ENCODE results near the gene S100A5. TPM values are rescaled to one million over a fixed set of nuclear protein-coding genes. Genes with fewer than 3 reads are reported as not detected.

The S100A5 gene
- total RNA-seq, 4 donors from 2014 or later: not detected

GRCh38 chr1:153533689-153534201, 7.0 kb downstream of the S100A5 start:
- DNase-seq: peak in 2 of 3 donors; percentile 75 to 79
- H3K9me3 ChIP-seq: no peaks in the 10 kb centered on the region
- peak overlapping the region; percentile 6 to 89 (median 72) for H3K4me3 ChIP-seq
- H3K36me3 ChIP-seq: no peaks in the 10 kb centered on the region
- peaks cover 6 to 58% (median 13%) of the 10 kb centered on the region in 4 donors for H3K4me1 ChIP-seq
- no peaks in the 10 kb centered on the region for H3K27me3 ChIP-seq
- TF ChIP-seq, protein P1, sequence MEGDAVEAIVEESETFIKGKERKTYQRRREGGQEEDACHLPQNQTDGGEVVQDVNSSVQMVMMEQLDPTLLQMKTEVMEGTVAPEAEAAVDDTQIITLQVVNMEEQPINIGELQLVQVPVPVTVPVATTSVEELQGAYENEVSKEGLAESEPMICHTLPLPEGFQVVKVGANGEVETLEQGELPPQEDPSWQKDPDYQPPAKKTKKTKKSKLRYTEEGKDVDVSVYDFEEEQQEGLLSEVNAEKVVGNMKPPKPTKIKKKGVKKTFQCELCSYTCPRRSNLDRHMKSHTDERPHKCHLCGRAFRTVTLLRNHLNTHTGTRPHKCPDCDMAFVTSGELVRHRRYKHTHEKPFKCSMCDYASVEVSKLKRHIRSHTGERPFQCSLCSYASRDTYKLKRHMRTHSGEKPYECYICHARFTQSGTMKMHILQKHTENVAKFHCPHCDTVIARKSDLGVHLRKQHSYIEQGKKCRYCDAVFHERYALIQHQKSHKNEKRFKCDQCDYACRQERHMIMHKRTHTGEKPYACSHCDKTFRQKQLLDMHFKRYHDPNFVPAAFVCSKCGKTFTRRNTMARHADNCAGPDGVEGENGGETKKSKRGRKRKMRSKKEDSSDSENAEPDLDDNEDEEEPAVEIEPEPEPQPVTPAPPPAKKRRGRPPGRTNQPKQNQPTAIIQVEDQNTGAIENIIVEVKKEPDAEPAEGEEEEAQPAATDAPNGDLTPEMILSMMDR (IDR thresholded peaks at IDR 0.05): no peak
- peak in 1 of 2 donors; percentile 4 for TF ChIP-seq POLR2A (IDR thresholded peaks at IDR 0.05)
- H3K27ac ChIP-seq: peak overlapping the region; percentile 95 to 99 (median 97)

DNA sequence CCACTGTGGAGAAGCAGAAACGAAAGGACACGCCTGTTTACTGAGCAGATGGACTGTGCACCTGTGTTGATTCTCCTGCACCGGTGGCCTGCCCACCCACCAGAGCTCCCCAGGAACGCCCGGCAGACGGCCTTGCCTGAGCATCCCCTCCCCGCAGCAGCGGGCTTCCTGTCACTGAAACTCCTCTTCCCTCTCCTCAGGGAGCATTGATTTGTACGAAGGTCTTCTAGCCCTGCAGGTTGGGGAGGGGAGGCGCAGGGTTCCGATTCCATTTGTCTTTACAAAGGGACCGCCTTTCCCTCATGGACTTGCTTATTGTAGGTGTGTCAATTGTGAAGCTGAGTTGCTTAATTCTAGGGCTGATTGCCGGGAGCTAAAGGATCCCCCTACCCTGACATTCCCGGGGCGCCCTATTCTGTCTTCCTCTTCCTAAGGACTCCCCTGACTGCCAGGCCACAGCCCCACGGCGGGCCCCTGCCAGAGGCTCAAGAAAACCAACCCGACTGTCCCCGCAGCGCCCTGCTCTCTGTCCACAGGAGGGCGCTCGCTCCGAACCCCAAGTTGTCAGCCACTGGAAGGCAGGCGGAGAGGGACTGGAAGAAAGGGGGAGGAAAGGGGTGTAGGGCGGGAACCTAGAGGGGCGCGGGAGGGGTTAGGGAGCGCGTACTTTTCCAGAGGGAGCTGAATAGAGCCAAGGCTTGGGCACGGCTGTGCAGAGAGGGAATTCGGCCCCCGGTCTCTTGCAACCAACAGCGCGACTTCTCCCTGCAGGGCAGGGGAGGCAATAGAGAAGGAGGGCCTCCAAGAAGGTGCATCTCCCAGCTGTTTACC, 7.8 kb downstream of the S100A5 start:
- no peaks in the 10 kb centered on the region for H3K27me3 ChIP-seq
- TF ChIP-seq, protein P1 (IDR thresholded peaks at IDR 0.05): peak; percentile 77 to 96 (median 88)
- peak; percentile 54 to 75 for TF ChIP-seq POLR2A (IDR thresholded peaks at IDR 0.05)
- H3K4me3 ChIP-seq: peak overlapping the region; percentile 5 to 89 (median 38)

GRCh38 chr1:153532181-153532580, 8.6 kb downstream of the S100A5 start:
- peaks cover 6 to 48% (median 13%) of the 10 kb centered on the region in 4 donors for H3K4me1 ChIP-seq
- no peaks in the 10 kb centered on the region for H3K36me3 ChIP-seq
- H3K27me3 ChIP-seq: no peaks in the 10 kb centered on the region
- H3K4me3 ChIP-seq: peak overlapping the region in 1 of 4 donors; percentile 89
- TF ChIP-seq, protein P1 (IDR thresholded peaks at IDR 0.05): no peak
- TF ChIP-seq POLR2A (IDR thresholded peaks at IDR 0.05): no peak
- DNase-seq: no peak
- peak overlapping the region; percentile 95 to 99 (median 97) for H3K27ac ChIP-seq
- H3K9me3 ChIP-seq: no peaks in the 10 kb centered on the region

More for the DNA sequence above, 7.8 kb downstream of the S100A5 start:
- H3K27ac ChIP-seq: peak overlapping the region; percentile 95 to 99 (median 97)
- H3K9me3 ChIP-seq: no peaks in the 10 kb centered on the region
- peaks cover 6 to 56% (median 13%) of the 10 kb centered on the region in 4 donors for H3K4me1 ChIP-seq
- DNase-seq: peak; percentile 80 to 94 (median 93)
- H3K36me3 ChIP-seq: no peaks in the 10 kb centered on the region

- no peaks in the 10 kb centered on the region for H3K9me3 ChIP-seq
- no peak overlapping the region for H3K4me3 ChIP-seq
- no peak for DNase-seq
- H3K27ac ChIP-seq: peak overlapping the region in 3 of 4 donors; percentile 96 to 99 (median 98)
- H3K27me3 ChIP-seq: no peaks in the 10 kb centered on the region
- H3K36me3 ChIP-seq: no peaks in the 10 kb centered on the region
- H3K4me1 ChIP-seq: peaks cover 6 to 42% (median 11%) of the 10 kb centered on the region in 4 donors
- no peak for TF ChIP-seq POLR2A (IDR thresholded peaks at IDR 0.05)
- TF ChIP-seq, protein P1 (IDR thresholded peaks at IDR 0.05): no peak
Observed at GRCh38 chr1:153531638-153532037, 9.1 kb downstream of the S100A5 start.

- H3K4me1 ChIP-seq: peaks cover 0 to 11% (median 6%) of the 10 kb centered on the region in 4 donors
- TF ChIP-seq, protein P1 (IDR thresholded peaks at IDR 0.05): no peak
- no peak for TF ChIP-seq POLR2A (IDR thresholded peaks at IDR 0.05)
- no peak overlapping the region for H3K27ac ChIP-seq
Observed at GRCh38 chr1:153527683-153528040, 13.1 kb downstream of the S100A5 start.

More at GRCh38 chr1:153527683-153528040, 13.1 kb downstream of the S100A5 start:
- no peaks in the 10 kb centered on the region for H3K36me3 ChIP-seq
- H3K4me3 ChIP-seq: no peak overlapping the region
- no peaks in the 10 kb centered on the region for H3K27me3 ChIP-seq
- no peaks in the 10 kb centered on the region for H3K9me3 ChIP-seq
- no peak for DNase-seq
